Panc1 (cell line): ENCODE data around the gene FPR1.

ENCODE experiments used
- SIN3A ChIP-seq: IDR thresholded peaks from 2 replicates; pipeline ENCODE4 v1.6.1; 2012; ENCODE audit warnings: low read depth, mild to moderate bottlenecking, low read length, moderate library complexity, borderline replicate concordance; ENCODE audit not compliant: insufficient read depth
- TCF7L2 ChIP-seq: IDR thresholded peaks from 2 replicates; pipeline ENCODE4 v1.6.1; 2011; ENCODE audit warnings: mild to moderate bottlenecking, low read depth, low read length, inconsistent platforms
- TF ChIP-seq, protein P1 (sequence below): fragments of 450-650 bp; IDR thresholded peaks from 2 replicates; pipeline ENCODE4 v1.5.1; 2017; ENCODE audit warnings: mild to moderate bottlenecking
- TF ChIP-seq, protein P2 (sequence below), 2 experiments: IDR thresholded peaks; 2 replicates each; pipeline ENCODE4 v1.6.1; 2011 to 2012; ENCODE audit warnings: low read depth in 2 of 2, control low read depth in 1 of 2, low read length in 1 of 2, mild to moderate bottlenecking in 1 of 2, moderate library complexity in 1 of 2; ENCODE audit not compliant: insufficient read depth in 1 of 2

DNA sequence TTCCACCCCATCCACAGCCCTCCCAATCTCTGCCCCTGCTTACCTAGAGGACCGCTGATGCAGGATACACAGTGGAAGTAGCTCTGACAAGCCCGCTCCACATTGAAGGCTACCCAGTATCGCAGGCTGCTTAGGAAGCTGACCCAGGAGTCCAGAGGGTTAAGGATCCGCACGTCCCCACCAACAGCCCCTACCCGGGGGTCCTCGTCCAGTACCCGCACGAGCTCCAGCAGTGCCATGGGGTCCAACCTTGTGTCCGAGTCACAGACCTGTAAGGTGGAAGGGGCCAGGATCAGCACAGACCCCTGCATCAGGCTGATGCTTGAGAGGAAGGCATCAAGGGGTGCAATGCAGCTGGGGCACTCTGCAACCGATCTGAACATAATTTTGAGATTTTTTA lies 34.8 kb downstream of the FPR1 start:
- TF ChIP-seq, protein P1, sequence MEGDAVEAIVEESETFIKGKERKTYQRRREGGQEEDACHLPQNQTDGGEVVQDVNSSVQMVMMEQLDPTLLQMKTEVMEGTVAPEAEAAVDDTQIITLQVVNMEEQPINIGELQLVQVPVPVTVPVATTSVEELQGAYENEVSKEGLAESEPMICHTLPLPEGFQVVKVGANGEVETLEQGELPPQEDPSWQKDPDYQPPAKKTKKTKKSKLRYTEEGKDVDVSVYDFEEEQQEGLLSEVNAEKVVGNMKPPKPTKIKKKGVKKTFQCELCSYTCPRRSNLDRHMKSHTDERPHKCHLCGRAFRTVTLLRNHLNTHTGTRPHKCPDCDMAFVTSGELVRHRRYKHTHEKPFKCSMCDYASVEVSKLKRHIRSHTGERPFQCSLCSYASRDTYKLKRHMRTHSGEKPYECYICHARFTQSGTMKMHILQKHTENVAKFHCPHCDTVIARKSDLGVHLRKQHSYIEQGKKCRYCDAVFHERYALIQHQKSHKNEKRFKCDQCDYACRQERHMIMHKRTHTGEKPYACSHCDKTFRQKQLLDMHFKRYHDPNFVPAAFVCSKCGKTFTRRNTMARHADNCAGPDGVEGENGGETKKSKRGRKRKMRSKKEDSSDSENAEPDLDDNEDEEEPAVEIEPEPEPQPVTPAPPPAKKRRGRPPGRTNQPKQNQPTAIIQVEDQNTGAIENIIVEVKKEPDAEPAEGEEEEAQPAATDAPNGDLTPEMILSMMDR, result no peak
- TF ChIP-seq SIN3A, result no peak
- TF ChIP-seq, protein P2, sequence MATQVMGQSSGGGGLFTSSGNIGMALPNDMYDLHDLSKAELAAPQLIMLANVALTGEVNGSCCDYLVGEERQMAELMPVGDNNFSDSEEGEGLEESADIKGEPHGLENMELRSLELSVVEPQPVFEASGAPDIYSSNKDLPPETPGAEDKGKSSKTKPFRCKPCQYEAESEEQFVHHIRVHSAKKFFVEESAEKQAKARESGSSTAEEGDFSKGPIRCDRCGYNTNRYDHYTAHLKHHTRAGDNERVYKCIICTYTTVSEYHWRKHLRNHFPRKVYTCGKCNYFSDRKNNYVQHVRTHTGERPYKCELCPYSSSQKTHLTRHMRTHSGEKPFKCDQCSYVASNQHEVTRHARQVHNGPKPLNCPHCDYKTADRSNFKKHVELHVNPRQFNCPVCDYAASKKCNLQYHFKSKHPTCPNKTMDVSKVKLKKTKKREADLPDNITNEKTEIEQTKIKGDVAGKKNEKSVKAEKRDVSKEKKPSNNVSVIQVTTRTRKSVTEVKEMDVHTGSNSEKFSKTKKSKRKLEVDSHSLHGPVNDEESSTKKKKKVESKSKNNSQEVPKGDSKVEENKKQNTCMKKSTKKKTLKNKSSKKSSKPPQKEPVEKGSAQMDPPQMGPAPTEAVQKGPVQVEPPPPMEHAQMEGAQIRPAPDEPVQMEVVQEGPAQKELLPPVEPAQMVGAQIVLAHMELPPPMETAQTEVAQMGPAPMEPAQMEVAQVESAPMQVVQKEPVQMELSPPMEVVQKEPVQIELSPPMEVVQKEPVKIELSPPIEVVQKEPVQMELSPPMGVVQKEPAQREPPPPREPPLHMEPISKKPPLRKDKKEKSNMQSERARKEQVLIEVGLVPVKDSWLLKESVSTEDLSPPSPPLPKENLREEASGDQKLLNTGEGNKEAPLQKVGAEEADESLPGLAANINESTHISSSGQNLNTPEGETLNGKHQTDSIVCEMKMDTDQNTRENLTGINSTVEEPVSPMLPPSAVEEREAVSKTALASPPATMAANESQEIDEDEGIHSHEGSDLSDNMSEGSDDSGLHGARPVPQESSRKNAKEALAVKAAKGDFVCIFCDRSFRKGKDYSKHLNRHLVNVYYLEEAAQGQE (IDR thresholded peaks at IDR 0.05; ENCODE audit: insufficient read depth in 1 of 2, low read depth in 2 of 2, low read length in 1 of 2), result no peak
- TF ChIP-seq TCF7L2, result no peak
